Measurements from ENCODE around the gene MNX1. TPM values are rescaled to one million over a fixed set of nuclear protein-coding genes. Genes with fewer than 3 reads are reported as not detected.

MNX1 gene
- total RNA-seq, 2 experiments from 2014 or later, result 4.4 to 4.7 TPM

DNA sequence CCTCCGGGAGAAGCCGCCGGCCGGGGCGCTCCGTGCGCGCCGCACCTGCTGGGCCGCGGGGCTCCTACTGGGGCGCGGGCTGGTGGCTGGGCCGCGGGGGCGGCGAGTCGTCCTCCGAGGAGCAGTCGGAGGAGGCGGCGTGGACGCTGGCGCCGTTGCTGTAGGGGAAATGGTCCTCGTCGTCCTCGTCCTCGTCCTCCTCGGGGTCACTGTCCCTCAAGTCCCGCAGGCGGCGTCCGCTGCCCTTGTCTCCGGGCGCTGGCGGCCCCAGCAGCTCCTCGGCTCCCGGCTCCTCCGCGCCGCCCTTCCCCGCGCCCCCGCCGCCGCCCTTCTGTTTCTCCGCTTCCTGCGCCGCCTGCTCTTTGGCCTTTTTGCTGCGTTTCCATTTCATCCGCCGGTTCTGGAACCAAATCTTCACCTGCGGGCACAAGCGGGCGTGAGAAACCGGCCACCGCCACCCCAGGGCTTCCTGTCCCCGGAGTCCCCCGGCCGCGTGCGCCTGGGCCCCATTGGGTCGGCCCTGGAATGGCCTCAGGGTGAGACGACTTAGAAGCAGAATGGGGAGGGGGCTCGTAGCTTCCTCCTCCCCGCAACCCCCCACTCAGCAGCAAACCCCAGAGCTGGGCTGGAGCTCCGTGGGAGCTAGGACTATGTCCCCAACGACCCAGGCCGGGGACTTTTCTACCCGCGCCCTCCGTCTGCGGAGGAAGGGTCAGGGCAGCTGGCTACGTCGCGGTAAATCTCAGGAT is 4.8 kb downstream of the MNX1 start:
- ChIA-PET POLR2A (interaction anchor here (0.7 kb wide), 1 partner anchor 107 kb away, joined by 5 read pairs; no protein-coding TSS in a partner anchor), CTCF (ENCODE audit: unreplicated experiment) (no interaction called here)
- Histone ChIP-seq H3K9me2 (ENCODE audit: insufficient read depth, low read length) (no peaks in the 10 kb centered on the region), H3K4me1 (ENCODE audit: insufficient read depth, low read length, poor library complexity, severe bottlenecking) (no peaks in the 10 kb centered on the region), H3K9me3 (ENCODE audit: low read length) (no peaks in the 10 kb centered on the region), H3K79me2 (ENCODE audit: insufficient read depth, low read depth, low read length) (no peaks in the 10 kb centered on the region), H3K27ac (ENCODE audit: low read depth, low read length, poor library complexity, severe bottlenecking) (no peak overlapping the region), H2AFZ (ENCODE audit: low read length) (no peak overlapping the region), H4K20me1 (ENCODE audit: insufficient read depth, low read length) (no peaks in the 10 kb centered on the region; the same call in 1 of the 2 replicates), H3K4me3 (ENCODE audit: low read depth, low read length, poor library complexity, severe bottlenecking) (no peak overlapping the region), H3K4me2 (ENCODE audit: low read length) (no peak overlapping the region), H3K36me3 (ENCODE audit: insufficient read depth, low read length) (no peaks in the 10 kb centered on the region)
- intact Hi-C loops (cut with micrococcal nuclease; ENCODE audit: unreplicated experiment), result no loop called here
- no peak for DNase-seq (ENCODE audit: low spot score)
- no TSS peak for BruUV-seq (replicated peaks)
- no peak for TF ChIP-seq EZH2phosphoT487 (IDR thresholded peaks at IDR 0.05; ENCODE audit: borderline replicate concordance, low read depth, low read length)
- TF ChIP-seq, protein P1, sequence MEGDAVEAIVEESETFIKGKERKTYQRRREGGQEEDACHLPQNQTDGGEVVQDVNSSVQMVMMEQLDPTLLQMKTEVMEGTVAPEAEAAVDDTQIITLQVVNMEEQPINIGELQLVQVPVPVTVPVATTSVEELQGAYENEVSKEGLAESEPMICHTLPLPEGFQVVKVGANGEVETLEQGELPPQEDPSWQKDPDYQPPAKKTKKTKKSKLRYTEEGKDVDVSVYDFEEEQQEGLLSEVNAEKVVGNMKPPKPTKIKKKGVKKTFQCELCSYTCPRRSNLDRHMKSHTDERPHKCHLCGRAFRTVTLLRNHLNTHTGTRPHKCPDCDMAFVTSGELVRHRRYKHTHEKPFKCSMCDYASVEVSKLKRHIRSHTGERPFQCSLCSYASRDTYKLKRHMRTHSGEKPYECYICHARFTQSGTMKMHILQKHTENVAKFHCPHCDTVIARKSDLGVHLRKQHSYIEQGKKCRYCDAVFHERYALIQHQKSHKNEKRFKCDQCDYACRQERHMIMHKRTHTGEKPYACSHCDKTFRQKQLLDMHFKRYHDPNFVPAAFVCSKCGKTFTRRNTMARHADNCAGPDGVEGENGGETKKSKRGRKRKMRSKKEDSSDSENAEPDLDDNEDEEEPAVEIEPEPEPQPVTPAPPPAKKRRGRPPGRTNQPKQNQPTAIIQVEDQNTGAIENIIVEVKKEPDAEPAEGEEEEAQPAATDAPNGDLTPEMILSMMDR (conservative IDR thresholded peaks at IDR 0.05; ENCODE audit: low read length), result no peak

DNA sequence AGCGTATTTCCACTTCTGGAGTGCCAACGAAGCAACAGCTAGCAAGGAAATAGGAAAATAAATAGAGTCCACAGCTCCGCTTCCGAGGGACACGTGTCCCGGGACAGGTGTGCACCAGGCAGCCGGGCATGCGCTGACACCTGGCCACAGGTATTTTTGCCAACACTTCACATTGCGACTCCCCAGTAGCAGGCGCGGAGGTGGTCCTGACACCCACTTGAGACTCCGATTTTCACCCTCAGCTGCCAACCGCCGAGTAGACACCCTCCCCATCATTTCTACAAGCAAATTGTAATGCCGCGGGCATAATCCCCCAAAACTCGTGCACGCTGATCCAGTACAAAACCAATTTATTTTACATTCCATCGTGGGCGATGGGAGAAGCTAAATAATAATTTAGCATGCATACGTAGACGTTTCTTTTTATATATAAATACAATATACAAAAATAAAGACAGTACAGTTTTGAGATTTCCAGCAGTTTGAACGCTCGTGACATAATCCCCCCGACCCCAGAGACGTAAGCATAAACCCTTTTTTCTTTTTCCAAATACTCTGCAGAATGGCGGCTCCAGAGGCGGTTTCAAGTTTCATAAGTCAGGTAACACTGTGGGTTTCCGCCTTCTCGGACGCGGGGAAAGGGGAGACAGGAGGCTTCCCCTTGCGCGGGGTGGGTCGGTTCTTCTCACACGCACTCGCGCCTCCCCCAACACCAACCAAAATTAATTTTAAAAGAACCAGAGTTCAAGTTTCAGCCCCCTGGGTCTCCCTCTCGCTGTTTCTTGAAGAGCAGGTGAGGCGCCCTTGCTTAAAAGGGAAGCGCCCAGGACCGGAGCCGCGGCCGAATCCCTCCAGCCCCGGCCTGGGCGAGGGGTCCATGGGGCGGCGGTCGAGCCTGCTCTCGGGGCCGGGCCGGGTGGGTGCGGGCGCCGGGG is 5.7 kb downstream of the MNX1 start:
- no peaks in the 10 kb centered on the region for H3K9me3 ChIP-seq (ENCODE audit: low read length)
- H3K4me2 ChIP-seq (ENCODE audit: low read length), result no peak overlapping the region
- intact Hi-C loops (cut with micrococcal nuclease; ENCODE audit: unreplicated experiment), result no loop called here
- no TSS peak for BruUV-seq (replicated peaks)
- H3K79me2 ChIP-seq (ENCODE audit: insufficient read depth, low read depth, low read length), result no peaks in the 10 kb centered on the region
- no peak overlapping the region for H3K27ac ChIP-seq (ENCODE audit: low read depth, low read length, poor library complexity, severe bottlenecking)
- ChIA-PET POLR2A (interaction anchor here (0.9 kb wide), 1 partner anchor 9 kb away, joined by 3 read pairs; no protein-coding TSS in a partner anchor), CTCF (ENCODE audit: unreplicated experiment) (no interaction called here)
- H3K9me2 ChIP-seq (ENCODE audit: insufficient read depth, low read length), result no peaks in the 10 kb centered on the region
- H4K20me1 ChIP-seq (ENCODE audit: insufficient read depth, low read length), result no peaks in the 10 kb centered on the region; the same call in 1 of the 2 replicates
- TF ChIP-seq EZH2phosphoT487 (IDR thresholded peaks at IDR 0.05; ENCODE audit: borderline replicate concordance, low read depth, low read length), result no peak
- TF ChIP-seq, protein P1 (conservative IDR thresholded peaks at IDR 0.05; ENCODE audit: low read length), result no peak
- no peaks in the 10 kb centered on the region for H3K36me3 ChIP-seq (ENCODE audit: insufficient read depth, low read length)
- no peak overlapping the region for H2AFZ ChIP-seq (ENCODE audit: low read length)
- DNase-seq (ENCODE audit: low spot score), result no peak
- H3K4me3 ChIP-seq (ENCODE audit: low read depth, low read length, poor library complexity, severe bottlenecking), result no peak overlapping the region
- H3K4me1 ChIP-seq (ENCODE audit: insufficient read depth, low read length, poor library complexity, severe bottlenecking), result no peaks in the 10 kb centered on the region

Measured in OCI-LY7 (cell line).